Keratinocyte (primary cell): ENCODE results near the gene SPTBN2. TPM values are rescaled to one million over a fixed set of nuclear protein-coding genes. Genes with fewer than 3 reads are reported as not detected.

Experiments
- DNase-seq: peaks from one replicate; pipeline ENCODE4 v3.0.0-alpha.2; 2011; ENCODE audit warnings: low read depth, missing footprints, low spot score
- FAIRE-seq: peaks from 2 replicates; lab custom pipeline; 2011; peaks lifted over from hg19 to GRCh38; lab: Jason Lieb, UNC
- H2AFZ ChIP-seq: 2 replicates; pipeline ENCODE4 v1.6.0; 2012; ENCODE audit warnings: low read length, control low read depth, inconsistent platforms; ENCODE audit not compliant: control insufficient read depth
- H3K27ac ChIP-seq: 2 replicates; pipeline ENCODE4 v1.5.1; 2011; ENCODE audit warnings: low read length; ENCODE audit not compliant: control insufficient read depth, insufficient read depth
- H3K27me3 ChIP-seq: 3 replicates; pipeline ENCODE4 v1.6.0; 2011; ENCODE audit warnings: low read length; ENCODE audit not compliant: control insufficient read depth, insufficient read depth; ENCODE audit errors: extremely low read depth
- H3K36me3 ChIP-seq, 2 experiments: 2 replicates in 1 of 2; 3 replicates in 1 of 2; pipeline ENCODE4 v1.5.1; 2011; ENCODE audit warnings: low read length in 2 of 2, mild to moderate bottlenecking in 1 of 2; ENCODE audit not compliant: control insufficient read depth in 2 of 2, insufficient read depth in 2 of 2; ENCODE audit errors: extremely low read depth in 1 of 2
- H3K4me1 ChIP-seq: 3 replicates; pipeline ENCODE4 v1.5.1; 2011; ENCODE audit warnings: low read length; ENCODE audit not compliant: control insufficient read depth, insufficient read depth; ENCODE audit errors: extremely low read depth
- H3K4me2 ChIP-seq: 3 replicates; pipeline ENCODE4 v1.6.0; 2011; ENCODE audit warnings: low read depth, low read length; ENCODE audit not compliant: control insufficient read depth, insufficient read depth; ENCODE audit errors: extremely low read depth
- H3K4me3 ChIP-seq, 3 experiments: fragments of 200-600 bp in 1 of 3; sonication (generic) in 1 of 3; 2 replicates in 2 of 3; 3 replicates in 1 of 3; pipeline ENCODE4 v1.5.1; 2011 to 2016; ENCODE audit warnings: low read length in 3 of 3, mild to moderate bottlenecking in 3 of 3, control low read depth in 2 of 3, inconsistent platforms in 1 of 3, low read depth in 1 of 3, mixed read lengths in 1 of 3, mixed run types in 1 of 3, moderate library complexity in 1 of 3; ENCODE audit not compliant: control insufficient read depth in 2 of 3, insufficient read depth in 2 of 3; ENCODE audit errors: extremely low read depth in 1 of 3
- H3K79me2 ChIP-seq: 2 replicates; pipeline ENCODE4 v1.6.0; 2012; ENCODE audit warnings: low read length; ENCODE audit not compliant: control insufficient read depth, insufficient read depth
- H3K9ac ChIP-seq: 3 replicates; pipeline ENCODE4 v1.6.0; 2011; ENCODE audit warnings: low read length; ENCODE audit not compliant: control insufficient read depth, insufficient read depth; ENCODE audit errors: extremely low read depth
- H3K9me1 ChIP-seq: 3 replicates; pipeline ENCODE4 v1.6.0; 2011; ENCODE audit warnings: low read length; ENCODE audit not compliant: control insufficient read depth, insufficient read depth; ENCODE audit errors: extremely low read depth
- H3K9me3 ChIP-seq: 2 replicates; pipeline ENCODE4 v1.5.1; 2012; ENCODE audit warnings: low read depth, low read length; ENCODE audit not compliant: control insufficient read depth
- H4K20me1 ChIP-seq: 3 replicates; pipeline ENCODE4 v1.6.0; 2011; ENCODE audit warnings: low read length; ENCODE audit not compliant: control insufficient read depth, insufficient read depth; ENCODE audit errors: extremely low read depth
- CTCF ChIP-seq, 3 experiments: IDR thresholded peaks in 1 of 3; conservative IDR thresholded peaks in 1 of 3; optimal IDR thresholded peaks in 1 of 3; 2 replicates in 2 of 3; 3 replicates in 1 of 3; pipeline versions ENCODE3 to v1.5.1; 2011; ENCODE audit warnings: low read length in 3 of 3, mild to moderate bottlenecking in 3 of 3, moderate library complexity in 2 of 3, control low read depth in 1 of 3, inconsistent platforms in 1 of 3; ENCODE audit not compliant: insufficient read depth in 2 of 3; ENCODE audit errors: extremely low read depth in 1 of 3
- EZH2 ChIP-seq: IDR thresholded peaks from one replicate; pipeline ENCODE4 v1.6.1; 2012; ENCODE audit warnings: inconsistent platforms, mild to moderate bottlenecking, low read length, moderate library complexity
- dilution Hi-C: fragments of 300-500 bp; cut with MboI; formaldehyde crosslinking; loops from one replicate; pipeline ENCODE4 v1.7.0; 2020; ENCODE audit warnings: low sequenced_read_pairs; ENCODE audit not compliant: extremely low pct_ligation_motif_present
- polyA plus RNA-seq, 5 experiments: library from polyadenylated mRNA; depleted of rRNA in 3 of 5; stranded (reverse) in 3 of 5; stranded (forward) in 1 of 5; unstranded in 1 of 5; fragments of >200 nt; gene quantifications; 1 replicate in 1 of 5; 2 replicates in 3 of 5; 3 replicates in 1 of 5; pipeline versions ENCODE4 v1.2.1 to v1.2.3, GENCODE V29; 2011 to 2012; ENCODE audit warnings: missing spikeins in 2 of 5, low read depth in 1 of 5, low replicate concordance in 1 of 5

The SPTBN2 gene
- polyA plus RNA-seq, 1 donor (not counting 4 experiments of a cell fraction or from before 2014, with no cell fraction given), result 7.8 TPM

- peaks cover 27% of the 10 kb centered on the region for H3K79me2 ChIP-seq
Measured at GRCh38 chr11:66676931-66677598, 52.0 kb downstream of the SPTBN2 start.

GRCh38 chr11:66676282-66676919 is 52.6 kb downstream of the SPTBN2 start:
- Histone ChIP-seq H3K9ac (no peak overlapping the region), H3K9me1 (no peaks in the 10 kb centered on the region), H3K79me2 (peaks cover 29% of the 10 kb centered on the region), H3K36me3 (no peaks in the 10 kb centered on the region), H3K4me3 (peak overlapping the region in 2 of 3 experiments; percentile 67 to 75), H3K4me2 (peak overlapping the region; percentile 100), H2AFZ (no peak overlapping the region), H3K9me3 (no peaks in the 10 kb centered on the region), H3K27ac (no peak overlapping the region), H4K20me1 (no peaks in the 10 kb centered on the region), H3K27me3 (no peaks in the 10 kb centered on the region), H3K4me1 (peaks cover 24% of the 10 kb centered on the region)
- DNase-seq (no peak), FAIRE-seq (peak; percentile 59)
- TF ChIP-seq EZH2 (no peak), CTCF (optimal IDR thresholded peaks at IDR 0.05 in 1 of 3, IDR thresholded peaks at IDR 0.05 in 1 of 3, conservative IDR thresholded peaks at IDR 0.05 in 1 of 3; ENCODE audit: extremely low read depth in 1 of 3, insufficient read depth in 2 of 3, low read length in 3 of 3) (no peak)
- dilution Hi-C loops, result loop anchor here (25.0 kb wide), 1 partner anchor 111 kb away; no protein-coding TSS in a partner anchor

More at GRCh38 chr11:66676931-66677598, 52.0 kb downstream of the SPTBN2 start:
- H3K36me3 ChIP-seq, result no peaks in the 10 kb centered on the region
- H3K27ac ChIP-seq, result peak overlapping the region; percentile 94
- dilution Hi-C loops, result loop anchor here (25.0 kb wide), 1 partner anchor 110 kb away; no protein-coding TSS in a partner anchor
- peaks cover 24% of the 10 kb centered on the region for H3K4me1 ChIP-seq
- H3K9ac ChIP-seq, result peak overlapping the region; percentile 91
- no peaks in the 10 kb centered on the region for H3K9me3 ChIP-seq
- peak overlapping the region; percentile 83 for H2AFZ ChIP-seq
- H3K4me3 ChIP-seq, result peak overlapping the region; percentile 67 to 79 (median 75)
- H3K27me3 ChIP-seq, result no peaks in the 10 kb centered on the region
- TF ChIP-seq EZH2 (no peak), CTCF (optimal IDR thresholded peaks at IDR 0.05 in 1 of 3, IDR thresholded peaks at IDR 0.05 in 1 of 3, conservative IDR thresholded peaks at IDR 0.05 in 1 of 3; ENCODE audit: extremely low read depth in 1 of 3, insufficient read depth in 2 of 3, low read length in 3 of 3) (no peak)
- DNase-seq, result no peak
- H4K20me1 ChIP-seq, result no peaks in the 10 kb centered on the region
- H3K4me2 ChIP-seq, result peak overlapping the region; percentile 100
- no peak for FAIRE-seq
- no peaks in the 10 kb centered on the region for H3K9me1 ChIP-seq
